Measurements from ENCODE around the gene ATOH1. TPM values are rescaled to one million over a fixed set of nuclear protein-coding genes. Genes with fewer than 3 reads are reported as not detected.

The ATOH1 gene
- total RNA-seq, 1 experiment from 2014 or later, result not detected

GRCh38 chr4:93781198-93781597 lies 47.4 kb upstream of the ATOH1 start:
- Histone ChIP-seq H3K27me3 (replicated peaks; ENCODE audit: insufficient read depth, low read depth, low read length, poor library complexity) (no peaks in the 10 kb centered on the region), H3K27ac (ENCODE audit: low read depth, low read length, poor library complexity, severe bottlenecking) (no peak overlapping the region), H3K4me3 (ENCODE audit: low read depth, low read length, poor library complexity, severe bottlenecking) (no peak overlapping the region), H3K4me1 (ENCODE audit: insufficient read depth, low read length, poor library complexity, severe bottlenecking) (no peaks in the 10 kb centered on the region), H3K9me3 (ENCODE audit: low read depth, low read length, poor library complexity, severe bottlenecking) (no peaks in the 10 kb centered on the region), H3K36me3 (ENCODE audit: insufficient read depth, low read length, poor library complexity, severe bottlenecking) (no peaks in the 10 kb centered on the region)
- ChIA-PET POLR2A (ENCODE audit: low non-redundant PET) (no interaction called here), CTCF (no interaction called here)
- intact Hi-C loops (cut with micrococcal nuclease; ENCODE audit: unreplicated experiment), result no loop called here
- TF ChIP-seq EZH2 (IDR thresholded peaks at IDR 0.05; ENCODE audit: borderline replicate concordance, low read depth, low read length, poor library complexity, severe bottlenecking) (no peak), CTCF (conservative IDR thresholded peaks at IDR 0.05; ENCODE audit: low read depth, low read length) (no peak)
- DNase-seq (ENCODE audit: low spot score), result no peak
- BruUV-seq (replicated peaks), result no TSS peak

- Histone ChIP-seq H3K27ac (ENCODE audit: low read depth, low read length, poor library complexity, severe bottlenecking) (no peak overlapping the region), H3K27me3 (replicated peaks; ENCODE audit: insufficient read depth, low read depth, low read length, poor library complexity) (no peaks in the 10 kb centered on the region), H3K36me3 (ENCODE audit: insufficient read depth, low read length, poor library complexity, severe bottlenecking) (no peaks in the 10 kb centered on the region), H3K4me3 (ENCODE audit: low read depth, low read length, poor library complexity, severe bottlenecking) (no peak overlapping the region), H3K9me3 (ENCODE audit: low read depth, low read length, poor library complexity, severe bottlenecking) (no peaks in the 10 kb centered on the region), H3K4me1 (ENCODE audit: insufficient read depth, low read length, poor library complexity, severe bottlenecking) (no peaks in the 10 kb centered on the region)
- no peak for TF ChIP-seq EZH2 (IDR thresholded peaks at IDR 0.05; ENCODE audit: borderline replicate concordance, low read depth, low read length, poor library complexity, severe bottlenecking)
- TF ChIP-seq CTCF (conservative IDR thresholded peaks at IDR 0.05; ENCODE audit: low read depth, low read length), result no peak
- no TSS peak for BruUV-seq (replicated peaks)
- intact Hi-C loops (cut with micrococcal nuclease; ENCODE audit: unreplicated experiment), result no loop called here
- ChIA-PET CTCF (no interaction called here), POLR2A (ENCODE audit: low non-redundant PET) (no interaction called here)
- DNase-seq (ENCODE audit: low spot score), result no peak
These were observed 42.4 kb upstream of the ATOH1 start for GRCh38 chr4:93786149-93786548.

- H3K27ac ChIP-seq (ENCODE audit: low read depth, low read length, poor library complexity, severe bottlenecking), result no peak overlapping the region
- no peak overlapping the region for H3K4me3 ChIP-seq (ENCODE audit: low read depth, low read length, poor library complexity, severe bottlenecking)
- DNase-seq (ENCODE audit: low spot score), result peak; percentile 35
- H3K36me3 ChIP-seq (ENCODE audit: insufficient read depth, low read length, poor library complexity, severe bottlenecking), result no peaks in the 10 kb centered on the region
- intact Hi-C loops (cut with micrococcal nuclease; ENCODE audit: unreplicated experiment), result loop anchor here (2.0 kb wide), 1 partner anchor 78 kb away; no protein-coding TSS in a partner anchor
- H3K27me3 ChIP-seq (replicated peaks; ENCODE audit: insufficient read depth, low read depth, low read length, poor library complexity), result no peaks in the 10 kb centered on the region
- H3K4me1 ChIP-seq (ENCODE audit: insufficient read depth, low read length, poor library complexity, severe bottlenecking), result no peaks in the 10 kb centered on the region
- CTCF ChIA-PET, result no interaction called here
- POLR2A ChIA-PET (ENCODE audit: low non-redundant PET), result no interaction called here
- peak; percentile 47; the same call in 1 of the 2 replicates for TF ChIP-seq CTCF (conservative IDR thresholded peaks at IDR 0.05; ENCODE audit: low read depth, low read length)
- TF ChIP-seq EZH2 (IDR thresholded peaks at IDR 0.05; ENCODE audit: borderline replicate concordance, low read depth, low read length, poor library complexity, severe bottlenecking), result no peak
- no peaks in the 10 kb centered on the region for H3K9me3 ChIP-seq (ENCODE audit: low read depth, low read length, poor library complexity, severe bottlenecking)
- BruUV-seq (replicated peaks), result no TSS peak
These were observed 39.8 kb upstream of the ATOH1 start for GRCh38 chr4:93788712-93789111.

Measured in A673 (cell line).